ENCODE data around the gene RASIP1. TPM values are rescaled to one million over a fixed set of nuclear protein-coding genes. Genes with fewer than 3 reads are reported as not detected.

Gene RASIP1
- total RNA-seq, 1 experiment from 2014 or later, result 1.5 TPM

DNA sequence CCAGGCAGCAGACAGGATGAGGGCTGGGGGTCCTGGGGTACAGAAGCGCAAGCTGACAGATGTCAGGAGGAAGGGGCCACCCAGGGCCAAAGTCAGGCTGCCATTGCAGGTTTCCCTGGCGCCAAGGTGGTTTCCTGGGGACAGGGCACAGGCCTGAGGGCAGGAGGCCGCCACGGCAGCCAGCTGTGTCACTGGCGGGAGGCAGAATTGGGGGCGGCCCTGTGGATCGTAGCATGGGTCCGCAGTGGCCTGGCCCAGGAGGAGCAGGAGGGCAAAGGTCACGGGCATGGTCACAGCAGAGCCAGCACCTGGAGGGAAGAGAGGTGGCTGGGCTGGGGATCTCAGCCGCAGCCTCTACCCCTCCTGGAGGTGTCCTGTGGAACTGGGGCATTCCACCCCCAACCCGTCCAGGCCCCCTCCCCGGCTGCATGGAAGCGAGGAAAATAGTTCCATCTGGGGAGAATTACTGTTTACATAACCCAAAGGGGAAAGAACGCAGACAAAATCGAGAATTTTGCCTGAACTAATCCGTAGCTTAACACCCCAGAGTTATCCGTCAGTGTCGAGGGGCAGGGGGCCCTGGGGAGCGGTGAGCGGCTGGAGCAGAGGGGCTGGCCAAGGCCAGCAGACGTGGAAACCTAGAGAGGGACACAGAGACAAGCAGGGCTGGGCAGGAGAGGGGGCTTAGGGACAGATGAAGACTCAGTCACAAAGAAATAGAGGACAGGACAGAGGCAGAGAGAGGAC is 69.5 kb downstream of the RASIP1 start:
- Histone ChIP-seq H3K4me1 (peaks cover 16% of the 10 kb centered on the region), H3K27me3 (no peaks in the 10 kb centered on the region), H3K4me3 (peak overlapping the region; percentile 65), H3K27ac (peak overlapping the region; percentile 69), H3K36me3 (peaks cover 22% of the 10 kb centered on the region), H3K9me3 (replicated peaks) (no peaks in the 10 kb centered on the region)
- peak; percentile 50 to 52 for DNase-seq

Other genes with a start within 250 kb of the RASIP1 start
- gene LMTK3, start 228.8 kb downstream of the RASIP1 start, total RNA-seq (2014; rRNA removed; shearing (Covaris generic)), result not detected in 2 replicates
- gene SULT2B1, start 188.4 kb downstream of the RASIP1 start, total RNA-seq (2014; rRNA removed; shearing (Covaris generic)), result 0.26 TPM in 1 of 2 replicates, not detected in the other
- not detected in 2 replicates for gene SPACA4, start 133.9 kb downstream of the RASIP1 start, total RNA-seq (2014; rRNA removed; shearing (Covaris generic))
- gene FAM83E, start 125.5 kb downstream of the RASIP1 start, total RNA-seq (2014; rRNA removed; shearing (Covaris generic)), result 1.9 and 3.3 TPM in 2 replicates
- gene RPL18, start 121.4 kb downstream of the RASIP1 start, total RNA-seq (2014; rRNA removed; shearing (Covaris generic)), result 1,609 and 2,008 TPM in 2 replicates
- 13.1 and 17.4 TPM in 2 replicates for gene SPHK2, start 121.1 kb downstream of the RASIP1 start, total RNA-seq (2014; rRNA removed; shearing (Covaris generic))
- 23.9 and 24.4 TPM in 2 replicates for gene DBP, start 103.2 kb downstream of the RASIP1 start, total RNA-seq (2014; rRNA removed; shearing (Covaris generic))
- 10.7 and 11.8 TPM in 2 replicates for gene CA11, start 94.4 kb downstream of the RASIP1 start, total RNA-seq (2014; rRNA removed; shearing (Covaris generic))
- gene NTN5, start 67.6 kb downstream of the RASIP1 start, total RNA-seq (2014; rRNA removed; shearing (Covaris generic)), result 151 and 155 TPM in 2 replicates
- gene FUT2, start 44.6 kb downstream of the RASIP1 start, total RNA-seq (2014; rRNA removed; shearing (Covaris generic)), result 0.08 and 0.30 TPM in 2 replicates
- 19.5 and 24.5 TPM in 2 replicates for gene MAMSTR, start 20.9 kb downstream of the RASIP1 start, total RNA-seq (2014; rRNA removed; shearing (Covaris generic))
- not detected in 2 replicates for gene IZUMO1, start 6.3 kb upstream of the RASIP1 start, total RNA-seq (2014; rRNA removed; shearing (Covaris generic))
- gene FUT1, start 12.0 kb upstream of the RASIP1 start, total RNA-seq (2014; rRNA removed; shearing (Covaris generic)), result not detected in 2 replicates
- gene FGF21, start 14.9 kb upstream of the RASIP1 start, total RNA-seq (2014; rRNA removed; shearing (Covaris generic)), result not detected in 2 replicates
- gene BCAT2, start 70.4 kb upstream of the RASIP1 start, total RNA-seq (2014; rRNA removed; shearing (Covaris generic)), result 31.7 and 36.0 TPM in 2 replicates
- gene HSD17B14, start 95.9 kb upstream of the RASIP1 start, total RNA-seq (2014; rRNA removed; shearing (Covaris generic)), result not detected in 2 replicates
- 19.3 and 26.6 TPM in 2 replicates for gene PLEKHA4, start 128.0 kb upstream of the RASIP1 start, total RNA-seq (2014; rRNA removed; shearing (Covaris generic))
- 11.1 and 12.5 TPM in 2 replicates for gene PPP1R15A, start 131.8 kb upstream of the RASIP1 start, total RNA-seq (2014; rRNA removed; shearing (Covaris generic))
- not detected in 2 replicates for gene TULP2, start 158.1 kb upstream of the RASIP1 start, total RNA-seq (2014; rRNA removed; shearing (Covaris generic))
- 91.2 and 97.1 TPM in 2 replicates for gene NUCB1, start 159.7 kb upstream of the RASIP1 start, total RNA-seq (2014; rRNA removed; shearing (Covaris generic))
- not detected in 2 replicates for gene DHDH, start 193.1 kb upstream of the RASIP1 start, total RNA-seq (2014; rRNA removed; shearing (Covaris generic))
- 49.1 and 56.9 TPM in 2 replicates for gene BAX, start 214.3 kb upstream of the RASIP1 start, total RNA-seq (2014; rRNA removed; shearing (Covaris generic))
- gene FTL, start 224.7 kb upstream of the RASIP1 start, total RNA-seq (2014; rRNA removed; shearing (Covaris generic)), result 1,133 and 1,259 TPM in 2 replicates